ENCODE data around the gene DAZL. TPM values are rescaled to one million over a fixed set of nuclear protein-coding genes. Genes with fewer than 3 reads are reported as not detected.

Gene DAZL
- total RNA-seq, 1 donor = not detected

DNA sequence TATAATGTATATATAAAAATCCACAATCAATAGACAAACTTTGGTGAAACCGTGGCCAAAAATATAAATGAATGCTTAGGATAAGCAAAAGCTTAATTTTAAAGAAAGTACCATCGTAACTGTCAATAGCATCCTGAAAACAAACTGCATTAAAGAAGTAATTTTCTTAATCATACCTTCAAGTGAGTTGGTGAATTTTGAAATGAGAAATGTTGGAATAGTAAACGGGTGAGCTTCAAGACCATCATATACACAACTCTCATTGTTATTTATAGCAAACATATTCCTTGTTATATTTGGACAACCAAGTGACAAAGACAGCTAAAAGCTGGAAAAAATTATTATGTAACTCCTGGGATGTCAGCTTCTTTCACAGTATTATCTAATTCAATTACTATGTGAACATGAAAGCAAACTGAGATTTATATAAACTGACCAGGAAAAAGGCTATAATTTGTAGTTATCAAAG, 3.7 kb downstream of the DAZL start:
- no peak for DNase-seq (ENCODE audit: insufficient read length, low spot score, missing footprints)
- Histone ChIP-seq H3K79me2 (ENCODE audit: insufficient read depth, low read length) (no peaks in the 10 kb centered on the region), H3K27me3 (ENCODE audit: insufficient read depth, low read length) (no peaks in the 10 kb centered on the region), H3K36me3 (ENCODE audit: insufficient read depth, low read length) (no peaks in the 10 kb centered on the region), H3K27ac (ENCODE audit: low read depth, low read length) (no peak overlapping the region), H3K4me3 (ENCODE audit: insufficient read depth, low read length) (no peak overlapping the region), H4K20me1 (ENCODE audit: insufficient read depth, low read length) (no peaks in the 10 kb centered on the region), H3K4me2 (ENCODE audit: insufficient read depth, low read length) (no peak overlapping the region), H2AFZ (ENCODE audit: low read length) (no peak overlapping the region), H3K9me3 (ENCODE audit: low read depth, low read length) (no peaks in the 10 kb centered on the region), H3K4me1 (ENCODE audit: insufficient read depth, low read length) (peaks cover 7% of the 10 kb centered on the region)
- TF ChIP-seq, protein P1, sequence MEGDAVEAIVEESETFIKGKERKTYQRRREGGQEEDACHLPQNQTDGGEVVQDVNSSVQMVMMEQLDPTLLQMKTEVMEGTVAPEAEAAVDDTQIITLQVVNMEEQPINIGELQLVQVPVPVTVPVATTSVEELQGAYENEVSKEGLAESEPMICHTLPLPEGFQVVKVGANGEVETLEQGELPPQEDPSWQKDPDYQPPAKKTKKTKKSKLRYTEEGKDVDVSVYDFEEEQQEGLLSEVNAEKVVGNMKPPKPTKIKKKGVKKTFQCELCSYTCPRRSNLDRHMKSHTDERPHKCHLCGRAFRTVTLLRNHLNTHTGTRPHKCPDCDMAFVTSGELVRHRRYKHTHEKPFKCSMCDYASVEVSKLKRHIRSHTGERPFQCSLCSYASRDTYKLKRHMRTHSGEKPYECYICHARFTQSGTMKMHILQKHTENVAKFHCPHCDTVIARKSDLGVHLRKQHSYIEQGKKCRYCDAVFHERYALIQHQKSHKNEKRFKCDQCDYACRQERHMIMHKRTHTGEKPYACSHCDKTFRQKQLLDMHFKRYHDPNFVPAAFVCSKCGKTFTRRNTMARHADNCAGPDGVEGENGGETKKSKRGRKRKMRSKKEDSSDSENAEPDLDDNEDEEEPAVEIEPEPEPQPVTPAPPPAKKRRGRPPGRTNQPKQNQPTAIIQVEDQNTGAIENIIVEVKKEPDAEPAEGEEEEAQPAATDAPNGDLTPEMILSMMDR (IDR thresholded peaks at IDR 0.05; ENCODE audit: extremely low read depth, low read depth, low read length) = no peak

DNA sequence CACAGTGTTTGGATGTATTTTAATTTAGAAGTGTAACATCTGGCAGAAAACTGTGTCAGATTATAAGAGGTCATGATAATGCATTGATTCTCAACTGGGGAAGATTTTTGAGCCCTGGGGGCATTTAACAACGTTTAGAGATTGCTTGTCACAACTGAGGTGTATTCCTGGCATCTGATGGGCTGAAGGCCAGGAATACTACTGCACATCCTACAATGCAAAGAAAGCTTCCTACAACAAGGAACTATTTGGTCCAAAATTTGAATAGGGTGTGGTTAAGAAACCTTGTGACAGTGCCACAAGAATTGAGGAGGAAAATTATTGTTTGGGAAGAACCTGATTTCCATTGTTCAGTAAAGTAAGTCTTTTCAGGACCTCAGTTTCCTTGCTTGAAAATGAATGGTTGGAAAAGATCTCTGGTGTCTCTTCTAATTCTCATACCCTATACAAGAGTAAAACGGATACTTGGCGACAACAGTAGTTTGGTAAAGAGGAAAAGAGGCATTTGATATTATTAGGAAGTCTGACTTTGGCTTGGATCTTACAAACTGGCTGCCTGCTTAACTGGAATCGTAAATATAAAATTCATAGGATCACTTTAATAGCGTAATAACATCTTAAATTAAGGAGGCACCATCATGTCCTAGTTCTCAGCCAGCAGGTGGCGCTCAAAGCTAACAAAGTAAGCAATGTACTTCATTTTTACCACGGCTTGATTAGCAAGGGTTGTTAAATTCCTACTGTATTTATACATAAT, 4.3 kb downstream of the DAZL start:
- peaks cover under 1% of the 10 kb centered on the region for H3K4me1 ChIP-seq (ENCODE audit: insufficient read depth, low read length)
- no peaks in the 10 kb centered on the region for H3K36me3 ChIP-seq (ENCODE audit: insufficient read depth, low read length)
- H2AFZ ChIP-seq (ENCODE audit: low read length) = no peak overlapping the region
- no peak overlapping the region for H3K4me2 ChIP-seq (ENCODE audit: insufficient read depth, low read length)
- no peaks in the 10 kb centered on the region for H3K9me3 ChIP-seq (ENCODE audit: low read depth, low read length)
- no peaks in the 10 kb centered on the region for H4K20me1 ChIP-seq (ENCODE audit: insufficient read depth, low read length)
- no peaks in the 10 kb centered on the region for H3K27me3 ChIP-seq (ENCODE audit: insufficient read depth, low read length)
- H3K4me3 ChIP-seq (ENCODE audit: insufficient read depth, low read length) = no peak overlapping the region
- peak; percentile 94 for DNase-seq (ENCODE audit: insufficient read length, low spot score, missing footprints)
- TF ChIP-seq, protein P1 (IDR thresholded peaks at IDR 0.05; ENCODE audit: extremely low read depth, low read depth, low read length) = peak; percentile 76
- H3K79me2 ChIP-seq (ENCODE audit: insufficient read depth, low read length) = no peaks in the 10 kb centered on the region
- no peak overlapping the region for H3K27ac ChIP-seq (ENCODE audit: low read depth, low read length)

DNA sequence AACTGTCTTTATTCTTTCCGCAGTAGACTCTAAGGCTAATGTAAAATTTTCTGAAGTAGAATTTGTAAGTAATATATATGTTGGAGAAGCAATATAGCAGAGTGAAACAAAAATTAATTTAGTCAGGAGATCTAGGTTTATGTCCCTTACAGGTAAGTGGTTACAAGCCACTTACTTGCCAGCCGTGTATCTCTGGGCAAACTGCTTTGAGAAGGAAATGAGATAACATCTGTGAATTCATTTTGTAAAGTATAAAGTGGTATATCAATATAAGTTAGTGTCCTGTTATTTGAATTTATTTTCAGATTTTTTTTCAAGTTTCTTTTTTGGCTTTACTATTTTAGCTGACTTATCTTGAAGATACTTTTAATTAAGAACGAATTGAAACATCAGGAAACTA, 5.5 kb downstream of the DAZL start:
- TF ChIP-seq, protein P1 (IDR thresholded peaks at IDR 0.05; ENCODE audit: extremely low read depth, low read depth, low read length) = no peak
- DNase-seq (ENCODE audit: insufficient read length, low spot score, missing footprints) = no peak
- Histone ChIP-seq H3K27me3 (ENCODE audit: insufficient read depth, low read length) (no peaks in the 10 kb centered on the region), H3K79me2 (ENCODE audit: insufficient read depth, low read length) (no peaks in the 10 kb centered on the region), H3K27ac (ENCODE audit: low read depth, low read length) (no peak overlapping the region), H3K36me3 (ENCODE audit: insufficient read depth, low read length) (no peaks in the 10 kb centered on the region), H3K4me3 (ENCODE audit: insufficient read depth, low read length) (no peak overlapping the region), H3K4me2 (ENCODE audit: insufficient read depth, low read length) (no peak overlapping the region), H4K20me1 (ENCODE audit: insufficient read depth, low read length) (no peaks in the 10 kb centered on the region), H3K4me1 (ENCODE audit: insufficient read depth, low read length) (no peaks in the 10 kb centered on the region), H3K9me3 (ENCODE audit: low read depth, low read length) (no peaks in the 10 kb centered on the region), H2AFZ (ENCODE audit: low read length) (no peak overlapping the region)

DNA sequence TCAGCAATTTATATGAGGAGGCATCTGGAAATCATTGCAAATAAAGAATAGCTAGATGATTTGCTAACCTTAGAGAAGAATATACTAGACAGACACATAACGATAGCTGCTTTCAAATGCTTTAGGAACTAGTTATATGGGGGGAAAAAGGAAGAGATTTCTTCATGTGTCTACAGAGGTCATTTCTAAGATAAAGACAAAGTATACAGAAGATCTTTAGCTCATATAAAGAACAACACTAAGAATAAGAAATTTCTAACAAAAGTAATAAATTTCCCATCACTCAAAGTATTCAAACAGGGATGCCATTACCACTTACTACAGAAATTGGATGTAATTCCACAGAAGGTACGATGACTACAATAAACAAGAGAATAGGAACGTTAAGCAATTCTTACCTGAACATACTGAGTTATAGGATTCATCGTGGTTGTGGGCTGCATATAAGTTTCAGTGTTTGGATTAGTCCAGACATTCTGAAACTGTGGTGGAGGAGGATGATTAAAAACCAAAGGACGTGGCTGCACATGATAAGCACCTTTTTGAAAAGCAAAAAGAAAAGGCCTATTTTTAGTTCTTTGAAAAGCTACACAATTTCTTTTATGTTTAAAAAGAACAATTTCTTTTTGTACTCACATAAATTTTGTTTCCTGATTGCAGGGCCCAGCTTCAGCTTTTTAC, 8.7 kb downstream of the DAZL start:
- Histone ChIP-seq H3K4me2 (ENCODE audit: insufficient read depth, low read length) (no peak overlapping the region), H3K4me1 (ENCODE audit: insufficient read depth, low read length) (no peaks in the 10 kb centered on the region), H3K27me3 (ENCODE audit: insufficient read depth, low read length) (no peaks in the 10 kb centered on the region), H3K36me3 (ENCODE audit: insufficient read depth, low read length) (no peaks in the 10 kb centered on the region), H2AFZ (ENCODE audit: low read length) (no peak overlapping the region), H3K79me2 (ENCODE audit: insufficient read depth, low read length) (no peaks in the 10 kb centered on the region), H3K27ac (ENCODE audit: low read depth, low read length) (no peak overlapping the region), H3K9me3 (ENCODE audit: low read depth, low read length) (no peaks in the 10 kb centered on the region), H4K20me1 (ENCODE audit: insufficient read depth, low read length) (no peaks in the 10 kb centered on the region), H3K4me3 (ENCODE audit: insufficient read depth, low read length) (no peak overlapping the region)
- TF ChIP-seq, protein P1 (IDR thresholded peaks at IDR 0.05; ENCODE audit: extremely low read depth, low read depth, low read length) = no peak
- DNase-seq (ENCODE audit: insufficient read length, low spot score, missing footprints) = no peak
